ENCODE results near the gene PPP1R13B.

DNA sequence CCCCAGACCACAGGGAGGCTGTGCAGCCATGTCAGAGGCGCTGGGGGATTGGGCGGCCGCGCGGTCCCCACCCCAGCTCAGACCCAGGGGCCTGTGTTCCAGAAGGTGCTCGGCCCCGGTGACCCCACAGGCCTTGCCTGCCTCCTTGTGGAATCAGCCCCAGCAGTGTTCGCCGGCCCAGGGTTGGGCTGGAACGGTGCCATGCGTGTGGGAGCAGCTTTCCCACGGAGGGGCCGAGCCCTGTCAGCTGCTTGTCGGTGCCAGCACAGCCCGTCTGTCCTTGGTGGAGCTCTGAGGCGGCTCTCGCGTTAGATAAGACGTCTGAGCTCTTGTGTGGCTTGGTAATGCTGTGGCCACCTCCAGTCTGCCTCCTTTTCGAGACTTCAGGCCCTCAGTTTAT lies 123.3 kb downstream of the PPP1R13B start:
- TF ChIP-seq, protein P1, sequence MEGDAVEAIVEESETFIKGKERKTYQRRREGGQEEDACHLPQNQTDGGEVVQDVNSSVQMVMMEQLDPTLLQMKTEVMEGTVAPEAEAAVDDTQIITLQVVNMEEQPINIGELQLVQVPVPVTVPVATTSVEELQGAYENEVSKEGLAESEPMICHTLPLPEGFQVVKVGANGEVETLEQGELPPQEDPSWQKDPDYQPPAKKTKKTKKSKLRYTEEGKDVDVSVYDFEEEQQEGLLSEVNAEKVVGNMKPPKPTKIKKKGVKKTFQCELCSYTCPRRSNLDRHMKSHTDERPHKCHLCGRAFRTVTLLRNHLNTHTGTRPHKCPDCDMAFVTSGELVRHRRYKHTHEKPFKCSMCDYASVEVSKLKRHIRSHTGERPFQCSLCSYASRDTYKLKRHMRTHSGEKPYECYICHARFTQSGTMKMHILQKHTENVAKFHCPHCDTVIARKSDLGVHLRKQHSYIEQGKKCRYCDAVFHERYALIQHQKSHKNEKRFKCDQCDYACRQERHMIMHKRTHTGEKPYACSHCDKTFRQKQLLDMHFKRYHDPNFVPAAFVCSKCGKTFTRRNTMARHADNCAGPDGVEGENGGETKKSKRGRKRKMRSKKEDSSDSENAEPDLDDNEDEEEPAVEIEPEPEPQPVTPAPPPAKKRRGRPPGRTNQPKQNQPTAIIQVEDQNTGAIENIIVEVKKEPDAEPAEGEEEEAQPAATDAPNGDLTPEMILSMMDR (conservative IDR thresholded peaks at IDR 0.05; ENCODE audit: low read depth in 2 of 2), result no peak
- TF ChIP-seq EZH2 (IDR thresholded peaks at IDR 0.05; ENCODE audit: low read depth, unreplicated experiment) (no peak), CREB1 (CRISPR knock-in tag; IDR thresholded peaks at IDR 0.05; ENCODE audit: low read depth) (no peak), POLR2AphosphoS5 (IDR thresholded peaks at IDR 0.05; ENCODE audit: low read depth) (no peak), EZH2phosphoT487 (IDR thresholded peaks at IDR 0.05; ENCODE audit: unreplicated experiment) (no peak), JUNB (IDR thresholded peaks at IDR 0.05; ENCODE audit: unreplicated experiment) (no peak), ZNF331 (CRISPR knock-in tag; IDR thresholded peaks at IDR 0.05; ENCODE audit: low read depth) (no peak), ZNF114 (CRISPR knock-in tag; IDR thresholded peaks at IDR 0.05) (no peak), STAT1 (IDR thresholded peaks at IDR 0.05; ENCODE audit: unreplicated experiment) (no peak), NANOG (IDR thresholded peaks at IDR 0.05; ENCODE audit: borderline replicate concordance) (no peak)
- TF ChIP-seq, protein P2, sequence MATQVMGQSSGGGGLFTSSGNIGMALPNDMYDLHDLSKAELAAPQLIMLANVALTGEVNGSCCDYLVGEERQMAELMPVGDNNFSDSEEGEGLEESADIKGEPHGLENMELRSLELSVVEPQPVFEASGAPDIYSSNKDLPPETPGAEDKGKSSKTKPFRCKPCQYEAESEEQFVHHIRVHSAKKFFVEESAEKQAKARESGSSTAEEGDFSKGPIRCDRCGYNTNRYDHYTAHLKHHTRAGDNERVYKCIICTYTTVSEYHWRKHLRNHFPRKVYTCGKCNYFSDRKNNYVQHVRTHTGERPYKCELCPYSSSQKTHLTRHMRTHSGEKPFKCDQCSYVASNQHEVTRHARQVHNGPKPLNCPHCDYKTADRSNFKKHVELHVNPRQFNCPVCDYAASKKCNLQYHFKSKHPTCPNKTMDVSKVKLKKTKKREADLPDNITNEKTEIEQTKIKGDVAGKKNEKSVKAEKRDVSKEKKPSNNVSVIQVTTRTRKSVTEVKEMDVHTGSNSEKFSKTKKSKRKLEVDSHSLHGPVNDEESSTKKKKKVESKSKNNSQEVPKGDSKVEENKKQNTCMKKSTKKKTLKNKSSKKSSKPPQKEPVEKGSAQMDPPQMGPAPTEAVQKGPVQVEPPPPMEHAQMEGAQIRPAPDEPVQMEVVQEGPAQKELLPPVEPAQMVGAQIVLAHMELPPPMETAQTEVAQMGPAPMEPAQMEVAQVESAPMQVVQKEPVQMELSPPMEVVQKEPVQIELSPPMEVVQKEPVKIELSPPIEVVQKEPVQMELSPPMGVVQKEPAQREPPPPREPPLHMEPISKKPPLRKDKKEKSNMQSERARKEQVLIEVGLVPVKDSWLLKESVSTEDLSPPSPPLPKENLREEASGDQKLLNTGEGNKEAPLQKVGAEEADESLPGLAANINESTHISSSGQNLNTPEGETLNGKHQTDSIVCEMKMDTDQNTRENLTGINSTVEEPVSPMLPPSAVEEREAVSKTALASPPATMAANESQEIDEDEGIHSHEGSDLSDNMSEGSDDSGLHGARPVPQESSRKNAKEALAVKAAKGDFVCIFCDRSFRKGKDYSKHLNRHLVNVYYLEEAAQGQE (IDR thresholded peaks at IDR 0.05; ENCODE audit: unreplicated experiment), result no peak
- TF ChIP-seq, protein P3, sequence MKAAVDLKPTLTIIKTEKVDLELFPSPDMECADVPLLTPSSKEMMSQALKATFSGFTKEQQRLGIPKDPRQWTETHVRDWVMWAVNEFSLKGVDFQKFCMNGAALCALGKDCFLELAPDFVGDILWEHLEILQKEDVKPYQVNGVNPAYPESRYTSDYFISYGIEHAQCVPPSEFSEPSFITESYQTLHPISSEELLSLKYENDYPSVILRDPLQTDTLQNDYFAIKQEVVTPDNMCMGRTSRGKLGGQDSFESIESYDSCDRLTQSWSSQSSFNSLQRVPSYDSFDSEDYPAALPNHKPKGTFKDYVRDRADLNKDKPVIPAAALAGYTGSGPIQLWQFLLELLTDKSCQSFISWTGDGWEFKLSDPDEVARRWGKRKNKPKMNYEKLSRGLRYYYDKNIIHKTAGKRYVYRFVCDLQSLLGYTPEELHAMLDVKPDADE (IDR thresholded peaks at IDR 0.05), result no peak
- TF ChIP-seq, protein P4, sequence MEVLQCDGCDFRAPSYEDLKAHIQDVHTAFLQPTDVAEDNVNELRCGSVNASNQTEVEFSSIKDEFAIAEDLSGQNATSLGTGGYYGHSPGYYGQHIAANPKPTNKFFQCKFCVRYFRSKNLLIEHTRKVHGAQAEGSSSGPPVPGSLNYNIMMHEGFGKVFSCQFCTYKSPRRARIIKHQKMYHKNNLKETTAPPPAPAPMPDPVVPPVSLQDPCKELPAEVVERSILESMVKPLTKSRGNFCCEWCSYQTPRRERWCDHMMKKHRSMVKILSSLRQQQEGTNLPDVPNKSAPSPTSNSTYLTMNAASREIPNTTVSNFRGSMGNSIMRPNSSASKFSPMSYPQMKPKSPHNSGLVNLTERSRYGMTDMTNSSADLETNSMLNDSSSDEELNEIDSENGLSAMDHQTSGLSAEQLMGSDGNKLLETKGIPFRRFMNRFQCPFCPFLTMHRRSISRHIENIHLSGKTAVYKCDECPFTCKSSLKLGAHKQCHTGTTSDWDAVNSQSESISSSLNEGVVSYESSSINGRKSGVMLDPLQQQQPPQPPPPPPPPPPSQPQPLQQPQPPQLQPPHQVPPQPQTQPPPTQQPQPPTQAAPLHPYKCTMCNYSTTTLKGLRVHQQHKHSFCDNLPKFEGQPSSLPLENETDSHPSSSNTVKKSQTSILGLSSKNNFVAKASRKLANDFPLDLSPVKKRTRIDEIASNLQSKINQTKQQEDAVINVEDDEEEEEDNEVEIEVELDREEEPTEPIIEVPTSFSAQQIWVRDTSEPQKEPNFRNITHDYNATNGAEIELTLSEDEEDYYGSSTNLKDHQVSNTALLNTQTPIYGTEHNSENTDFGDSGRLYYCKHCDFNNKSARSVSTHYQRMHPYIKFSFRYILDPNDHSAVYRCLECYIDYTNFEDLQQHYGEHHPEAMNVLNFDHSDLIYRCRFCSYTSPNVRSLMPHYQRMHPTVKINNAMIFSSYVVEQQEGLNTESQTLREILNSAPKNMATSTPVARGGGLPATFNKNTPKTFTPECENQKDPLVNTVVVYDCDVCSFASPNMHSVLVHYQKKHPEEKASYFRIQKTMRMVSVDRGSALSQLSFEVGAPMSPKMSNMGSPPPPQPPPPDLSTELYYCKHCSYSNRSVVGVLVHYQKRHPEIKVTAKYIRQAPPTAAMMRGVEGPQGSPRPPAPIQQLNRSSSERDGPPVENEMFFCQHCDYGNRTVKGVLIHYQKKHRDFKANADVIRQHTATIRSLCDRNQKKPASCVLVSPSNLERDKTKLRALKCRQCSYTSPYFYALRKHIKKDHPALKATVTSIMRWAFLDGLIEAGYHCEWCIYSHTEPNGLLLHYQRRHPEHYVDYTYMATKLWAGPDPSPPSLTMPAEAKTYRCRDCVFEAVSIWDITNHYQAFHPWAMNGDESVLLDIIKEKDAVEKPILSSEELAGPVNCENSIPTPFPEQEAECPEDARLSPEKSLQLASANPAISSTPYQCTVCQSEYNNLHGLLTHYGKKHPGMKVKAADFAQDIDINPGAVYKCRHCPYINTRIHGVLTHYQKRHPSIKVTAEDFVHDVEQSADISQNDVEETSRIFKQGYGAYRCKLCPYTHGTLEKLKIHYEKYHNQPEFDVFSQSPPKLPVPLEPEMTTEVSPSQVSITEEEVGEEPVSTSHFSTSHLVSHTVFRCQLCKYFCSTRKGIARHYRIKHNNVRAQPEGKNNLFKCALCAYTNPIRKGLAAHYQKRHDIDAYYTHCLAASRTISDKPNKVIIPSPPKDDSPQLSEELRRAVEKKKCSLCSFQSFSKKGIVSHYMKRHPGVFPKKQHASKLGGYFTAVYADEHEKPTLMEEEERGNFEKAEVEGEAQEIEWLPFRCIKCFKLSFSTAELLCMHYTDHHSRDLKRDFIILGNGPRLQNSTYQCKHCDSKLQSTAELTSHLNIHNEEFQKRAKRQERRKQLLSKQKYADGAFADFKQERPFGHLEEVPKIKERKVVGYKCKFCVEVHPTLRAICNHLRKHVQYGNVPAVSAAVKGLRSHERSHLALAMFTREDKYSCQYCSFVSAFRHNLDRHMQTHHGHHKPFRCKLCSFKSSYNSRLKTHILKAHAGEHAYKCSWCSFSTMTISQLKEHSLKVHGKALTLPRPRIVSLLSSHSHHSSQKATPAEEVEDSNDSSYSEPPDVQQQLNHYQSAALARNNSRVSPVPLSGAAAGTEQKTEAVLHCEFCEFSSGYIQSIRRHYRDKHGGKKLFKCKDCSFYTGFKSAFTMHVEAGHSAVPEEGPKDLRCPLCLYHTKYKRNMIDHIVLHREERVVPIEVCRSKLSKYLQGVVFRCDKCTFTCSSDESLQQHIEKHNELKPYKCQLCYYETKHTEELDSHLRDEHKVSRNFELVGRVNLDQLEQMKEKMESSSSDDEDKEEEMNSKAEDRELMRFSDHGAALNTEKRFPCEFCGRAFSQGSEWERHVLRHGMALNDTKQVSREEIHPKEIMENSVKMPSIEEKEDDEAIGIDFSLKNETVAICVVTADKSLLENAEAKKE (CRISPR knock-in tag; IDR thresholded peaks at IDR 0.05), result no peak

Measured in GM23338 (cell line).